T-helper 1 cell treated with Interleukin-12 subunit alpha and Interleukin-12 subunit beta and Interleukin-4 antibody, amounts not matched to agents 30 ng/mL and 1 ng/mL, for 36 hours (primary cell): ENCODE data around the gene SPRY1. TPM values are rescaled to one million over a fixed set of nuclear protein-coding genes. Genes with fewer than 3 reads are reported as not detected.

ENCODE experiments used
- intact Hi-C: fragments of 100-400 bp; cut with micrococcal nuclease; formaldehyde crosslinking; loops from one replicate; pipeline ENCODE4 v1.15.1; 2024
- total RNA-seq: library from RNA; stranded (reverse); gene quantifications from 2 replicates; pipeline ENCODE4 v1.2.3, GENCODE V29; 2022

Gene SPRY1
- total RNA-seq, 1 donor from 2014 or later = 18.1 TPM

DNA sequence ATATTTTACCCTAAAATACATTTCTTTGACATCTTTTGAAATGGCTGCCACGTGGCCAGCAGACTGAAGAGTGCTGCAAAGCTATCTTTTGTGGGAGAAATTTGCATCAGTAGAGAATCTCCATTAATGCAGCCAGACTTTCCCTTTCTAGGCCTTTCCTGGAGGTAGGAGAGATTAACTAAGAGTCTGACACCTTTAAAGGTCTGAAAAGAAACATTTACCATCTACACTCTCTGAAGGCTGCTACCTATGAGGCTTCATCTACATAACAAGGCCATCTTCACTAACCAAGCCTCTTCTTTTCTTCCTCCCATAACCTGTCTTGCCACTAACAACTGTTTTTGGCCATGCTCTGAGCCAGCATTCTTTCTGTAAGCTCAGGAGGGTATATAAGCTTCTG lies 17.8 kb upstream of the SPRY1 start:
- intact Hi-C loops = no loop called here

DNA sequence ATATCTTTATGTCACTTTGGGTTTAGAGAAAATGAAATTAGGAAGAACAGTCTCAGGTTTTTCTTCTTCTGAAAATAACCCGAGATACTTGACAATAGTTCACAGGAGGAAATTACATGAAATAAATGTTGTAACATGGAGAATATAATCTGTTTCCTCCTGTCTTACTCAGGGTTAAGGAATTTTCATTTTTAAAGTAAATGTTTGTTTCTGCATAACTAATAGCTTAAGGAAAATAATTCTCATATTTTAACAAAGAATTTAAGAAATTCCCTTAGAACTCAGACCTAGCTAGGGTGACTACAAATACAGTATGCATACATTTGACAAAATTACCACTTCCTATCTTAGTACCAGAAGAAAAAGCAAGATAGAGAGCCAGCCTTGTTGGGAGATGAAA lies 17.2 kb upstream of the SPRY1 start:
- intact Hi-C loops = no loop called here

DNA sequence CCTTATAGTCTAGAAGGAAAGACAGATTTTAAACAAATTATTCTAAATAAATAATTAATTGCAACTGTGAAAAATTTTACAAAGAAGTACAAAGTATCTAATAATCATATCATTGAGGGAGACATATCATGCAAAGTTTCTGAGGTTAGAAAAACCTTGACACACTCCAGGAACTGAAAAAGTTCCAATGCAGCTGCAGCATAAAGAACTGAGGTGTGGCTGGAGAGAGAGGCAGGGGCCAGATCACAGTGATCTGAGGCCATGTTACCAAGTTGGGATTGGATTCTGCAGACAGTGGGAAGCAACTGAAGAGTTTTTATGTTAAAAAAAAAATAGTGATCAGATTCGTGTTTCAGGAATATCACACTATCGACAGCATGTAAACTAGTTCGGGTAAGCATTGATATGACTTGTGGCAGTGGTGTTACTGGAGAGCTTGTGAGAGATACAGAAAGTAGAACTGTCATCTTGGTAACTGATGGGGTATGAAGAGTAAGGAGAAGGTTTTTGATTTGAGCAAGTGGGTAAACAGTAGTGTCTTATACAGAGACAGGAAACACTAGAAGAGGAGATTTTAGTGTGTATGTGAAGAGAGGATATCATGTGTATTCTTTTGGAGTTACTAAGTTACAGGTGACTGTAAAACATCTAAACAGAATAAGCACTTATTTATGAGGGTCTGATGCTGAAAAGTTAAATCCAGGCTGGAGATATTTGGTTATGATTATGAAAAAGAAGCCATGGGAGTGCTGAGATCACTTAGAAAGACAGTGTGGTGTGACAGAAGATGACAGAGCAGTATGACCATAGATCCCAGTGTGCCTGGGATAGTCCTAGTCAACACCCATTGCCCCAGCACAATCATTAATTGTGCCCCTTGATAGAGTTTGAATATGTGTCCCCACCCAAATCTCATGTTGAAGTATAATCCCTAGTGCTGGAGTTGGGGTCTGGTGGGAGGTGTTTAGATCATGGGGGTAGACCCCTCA lies 15.6 kb upstream of the SPRY1 start:
- intact Hi-C loops = no loop called here

GRCh38 chr4:123381996-123382395 lies 14.6 kb upstream of the SPRY1 start:
- intact Hi-C loops = no loop called here

DNA sequence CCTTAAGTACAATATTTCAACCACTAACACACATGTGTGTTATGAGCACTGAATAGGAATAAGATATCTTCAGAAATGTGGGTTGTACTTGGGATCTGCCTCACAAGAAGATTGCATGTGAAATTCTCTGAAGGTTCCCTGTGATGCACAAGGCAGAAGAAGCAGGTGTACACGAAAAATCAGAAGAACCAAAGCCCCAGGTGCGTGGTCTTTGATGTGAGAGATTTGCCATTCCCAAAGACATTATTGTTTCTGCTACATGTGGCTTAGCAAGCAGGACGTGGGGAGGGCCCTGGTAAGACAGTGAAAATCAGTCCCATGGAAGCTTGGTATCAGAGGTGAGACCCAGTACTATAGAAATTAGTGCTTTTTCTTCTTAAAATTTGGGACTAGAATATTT lies 13.0 kb upstream of the SPRY1 start:
- intact Hi-C loops = no loop called here

GRCh38 chr4:123386609-123387008 lies 10.0 kb upstream of the SPRY1 start:
- intact Hi-C loops = no loop called here

DNA sequence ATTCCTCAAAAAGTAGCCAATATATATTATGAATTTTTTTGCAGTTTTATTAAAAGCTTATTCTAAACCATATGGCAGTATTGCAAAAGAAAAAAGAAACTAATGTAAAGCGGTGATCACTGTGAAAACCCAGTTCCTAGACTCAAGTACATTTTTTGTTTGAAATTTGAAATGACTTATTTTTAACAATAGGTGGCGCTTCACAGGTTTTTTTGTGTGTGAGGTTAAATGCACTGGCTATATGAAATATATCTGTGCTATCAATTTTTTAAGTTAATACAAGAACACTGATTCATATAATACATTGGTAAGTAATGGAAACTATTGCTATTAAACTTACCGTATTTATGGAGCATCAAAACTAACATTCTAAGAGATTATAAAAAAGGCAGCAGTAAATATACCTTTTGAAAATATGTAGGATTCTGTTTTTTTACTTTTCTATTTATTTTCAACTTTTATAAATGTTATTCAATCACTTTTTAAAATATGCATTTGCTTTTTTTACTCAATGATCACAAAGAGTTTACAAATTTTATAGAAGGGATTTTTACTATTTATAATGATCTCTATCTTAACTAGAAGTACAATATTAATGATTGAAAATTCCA lies 5.6 kb upstream of the SPRY1 start:
- intact Hi-C loops = loop anchor here (1.0 to 10.0 kb wide), 8 partner anchors 173 to 1236 kb away; partner anchors contain the start of gene BLTP1

- intact Hi-C loops = loop anchor here (5.0 to 10.0 kb wide), 3 partner anchors 379 to 1239 kb away; partner anchors contain the start of gene BLTP1
Observed at GRCh38 chr4:123393721-123394120, 2.9 kb upstream of the SPRY1 start.

DNA sequence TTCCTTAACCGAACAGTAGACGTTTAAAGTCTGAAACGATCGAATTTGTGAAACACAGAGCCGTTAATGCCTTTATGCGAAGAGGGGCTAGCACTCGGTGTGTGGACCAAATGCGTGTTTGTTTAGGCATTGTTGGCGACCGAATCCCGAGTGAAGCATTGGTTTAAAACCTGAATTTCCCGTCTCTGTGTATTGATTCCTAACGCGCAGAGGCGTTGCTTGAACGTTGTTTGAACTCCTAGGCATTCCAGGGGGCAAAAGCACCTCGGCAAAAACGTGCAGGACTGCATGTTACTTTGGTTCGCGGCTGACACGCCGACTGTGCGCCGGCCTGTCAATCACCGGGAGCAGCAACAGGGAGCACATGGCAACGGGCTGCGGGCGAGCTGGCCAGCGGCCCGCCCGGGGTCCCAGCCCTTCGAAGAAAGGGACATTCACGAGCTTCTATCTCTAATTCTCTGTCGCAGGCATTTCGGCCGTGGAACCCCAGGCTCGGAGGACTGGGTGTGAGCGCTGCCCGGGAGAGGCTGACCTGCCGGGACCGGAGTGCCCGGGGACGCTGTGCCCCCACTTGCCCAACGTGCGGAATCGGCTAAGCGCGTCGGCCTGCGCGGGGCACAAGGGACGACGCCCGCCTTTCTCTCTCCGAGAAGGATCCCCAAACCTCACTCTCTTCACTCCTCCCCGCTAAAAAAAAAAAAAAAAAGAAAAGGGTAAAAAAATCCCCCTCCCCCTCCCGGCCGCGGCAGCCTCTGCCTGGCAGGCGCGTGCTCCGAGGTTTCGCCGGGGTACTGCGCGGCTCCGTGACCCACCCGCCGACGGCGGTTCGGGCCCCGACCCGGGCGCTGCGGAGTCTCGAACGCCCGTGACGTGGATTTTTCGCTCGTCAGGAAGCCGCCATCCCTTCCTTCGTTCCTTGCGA lies 810 bp downstream of the SPRY1 start:
- intact Hi-C loops = loop anchor here (2.0 to 10.0 kb wide), 7 partner anchors 475 to 1595 kb away; partner anchors contain the start of genes ANKRD50, BLTP1, EXOSC9 and NUDT6

DNA sequence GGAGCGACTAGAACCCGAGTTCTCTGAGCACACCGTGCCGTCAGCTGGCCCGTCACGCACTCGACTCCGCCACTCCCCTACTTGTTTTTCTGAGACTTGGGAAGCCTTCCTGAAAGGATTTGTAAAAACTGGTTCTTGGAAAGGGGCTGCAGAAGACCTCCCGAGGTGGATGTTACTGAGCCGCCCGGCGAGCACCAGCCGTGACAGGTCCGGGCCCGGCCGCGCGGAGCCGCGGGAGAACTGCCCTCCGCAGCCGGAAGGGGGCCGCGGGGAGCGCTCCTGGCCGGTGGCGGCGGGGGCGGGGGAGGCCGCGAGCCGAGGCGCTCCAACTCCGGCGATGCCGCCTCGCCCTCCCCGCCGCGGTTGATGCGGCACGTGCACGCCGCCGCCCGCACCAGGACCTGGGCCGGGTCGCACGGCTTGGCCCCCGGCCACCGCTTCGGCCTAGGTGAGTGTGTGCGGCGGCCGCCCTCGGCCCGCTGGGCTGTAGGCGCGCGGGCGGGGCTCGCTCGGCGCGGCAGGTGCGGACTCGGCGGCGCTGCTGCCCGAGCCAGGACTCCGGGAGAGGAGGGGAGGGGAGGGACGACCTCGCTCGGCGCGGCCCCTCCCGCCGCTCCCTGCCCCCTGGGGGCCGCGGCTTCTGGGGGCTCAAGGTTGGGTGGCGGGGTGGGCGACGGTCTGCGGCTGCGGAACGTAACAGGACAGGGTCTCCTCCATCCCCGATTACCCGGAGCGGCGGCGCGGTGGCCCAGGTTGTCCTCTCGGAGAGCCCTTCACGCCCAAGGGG lies 1.7 kb downstream of the SPRY1 start:
- intact Hi-C loops = loop anchor here (2.0 to 10.0 kb wide), 6 partner anchors 633 to 1596 kb away; partner anchors contain the start of genes ANKRD50, BLTP1 and EXOSC9

DNA sequence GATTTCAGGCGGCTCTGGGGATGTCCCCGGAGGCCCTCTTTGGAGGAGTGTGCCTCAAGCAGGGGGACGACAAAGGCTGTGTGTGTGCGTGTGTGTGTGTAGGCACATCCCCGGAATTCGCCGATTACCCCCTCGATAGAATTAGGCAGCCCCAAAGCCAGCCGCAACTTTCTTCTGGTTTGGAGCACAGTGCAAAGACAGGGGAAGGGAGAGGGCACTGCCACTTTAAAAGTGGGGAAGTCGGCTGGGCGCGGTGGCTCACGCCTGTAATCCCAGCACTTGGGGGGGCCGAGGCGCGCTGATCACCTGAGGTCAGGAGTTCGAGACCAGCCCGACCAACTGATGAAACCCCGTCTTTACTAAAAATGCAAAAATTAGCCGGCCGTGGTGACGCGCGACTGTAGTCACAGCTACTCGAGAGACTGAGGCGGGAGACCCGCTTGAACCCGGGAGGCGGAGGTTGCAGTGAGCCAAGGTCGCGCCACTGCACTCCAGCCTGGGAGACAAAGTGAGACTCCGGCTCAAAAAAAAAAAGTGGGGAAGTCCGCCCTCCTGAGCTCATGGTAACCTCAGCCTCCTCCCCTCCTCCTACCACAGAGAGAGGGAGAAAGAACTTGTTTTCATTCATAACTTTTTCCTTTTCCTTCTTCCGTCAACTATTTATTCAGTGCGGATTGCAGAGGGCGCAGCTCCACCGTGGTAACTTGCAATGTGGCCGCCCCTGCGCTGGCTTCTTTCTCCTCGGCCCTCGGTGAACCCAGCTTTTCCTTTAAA lies 2.4 kb downstream of the SPRY1 start:
- intact Hi-C loops = loop anchor here (1.0 to 10.0 kb wide), 11 partner anchors 13 to 1597 kb away; partner anchors contain the start of genes ANKRD50, BLTP1 and EXOSC9

GRCh38 chr4:123399627-123400358 lies 3.2 kb downstream of the SPRY1 start:
- intact Hi-C loops = loop anchor here (1.0 to 10.0 kb wide), 11 partner anchors 13 to 1597 kb away; partner anchors contain the start of genes ANKRD50, BLTP1 and EXOSC9

GRCh38 chr4:123401271-123402120 lies 4.9 kb downstream of the SPRY1 start:
- intact Hi-C loops = no loop called here

DNA sequence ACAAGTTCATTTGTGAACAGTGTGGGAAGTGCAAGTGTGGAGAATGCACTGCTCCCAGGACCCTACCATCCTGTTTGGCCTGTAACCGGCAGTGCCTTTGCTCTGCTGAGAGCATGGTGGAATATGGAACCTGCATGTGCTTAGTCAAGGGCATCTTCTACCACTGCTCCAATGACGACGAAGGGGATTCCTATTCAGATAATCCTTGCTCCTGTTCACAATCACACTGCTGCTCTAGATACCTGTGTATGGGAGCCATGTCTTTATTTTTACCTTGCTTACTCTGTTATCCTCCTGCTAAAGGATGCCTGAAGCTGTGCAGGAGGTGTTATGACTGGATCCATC lies 5.5 kb downstream of the SPRY1 start:
- intact Hi-C loops = no loop called here

- intact Hi-C loops = no loop called here
Observed at GRCh38 chr4:123403080-123403604, 6.5 kb downstream of the SPRY1 start.

DNA sequence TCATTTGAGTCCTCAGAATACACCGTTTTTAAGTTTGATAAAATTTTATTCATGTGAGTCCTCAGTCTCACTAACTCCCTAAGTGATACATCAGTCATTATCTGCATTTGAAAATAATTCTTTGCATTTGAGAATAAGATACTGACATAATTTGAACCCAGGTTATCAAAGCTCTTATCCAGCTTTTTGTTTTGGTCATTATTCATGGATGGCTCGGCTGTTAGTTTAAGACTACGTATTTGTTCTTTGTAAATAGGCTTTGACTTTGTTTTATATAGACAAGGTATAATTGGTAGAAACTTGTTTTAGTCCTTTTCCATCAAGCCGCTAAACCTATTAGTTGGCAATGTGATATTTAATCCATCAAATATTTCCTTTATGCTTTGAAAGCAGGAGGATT lies 7.9 kb downstream of the SPRY1 start:
- intact Hi-C loops = no loop called here

GRCh38 chr4:123405267-123405865 lies 8.8 kb downstream of the SPRY1 start:
- intact Hi-C loops = loop anchor here (1.0 kb wide), 1 partner anchor 8 kb away; no protein-coding TSS in a partner anchor
